ENCODE data around the gene ZFHX3.

DNA sequence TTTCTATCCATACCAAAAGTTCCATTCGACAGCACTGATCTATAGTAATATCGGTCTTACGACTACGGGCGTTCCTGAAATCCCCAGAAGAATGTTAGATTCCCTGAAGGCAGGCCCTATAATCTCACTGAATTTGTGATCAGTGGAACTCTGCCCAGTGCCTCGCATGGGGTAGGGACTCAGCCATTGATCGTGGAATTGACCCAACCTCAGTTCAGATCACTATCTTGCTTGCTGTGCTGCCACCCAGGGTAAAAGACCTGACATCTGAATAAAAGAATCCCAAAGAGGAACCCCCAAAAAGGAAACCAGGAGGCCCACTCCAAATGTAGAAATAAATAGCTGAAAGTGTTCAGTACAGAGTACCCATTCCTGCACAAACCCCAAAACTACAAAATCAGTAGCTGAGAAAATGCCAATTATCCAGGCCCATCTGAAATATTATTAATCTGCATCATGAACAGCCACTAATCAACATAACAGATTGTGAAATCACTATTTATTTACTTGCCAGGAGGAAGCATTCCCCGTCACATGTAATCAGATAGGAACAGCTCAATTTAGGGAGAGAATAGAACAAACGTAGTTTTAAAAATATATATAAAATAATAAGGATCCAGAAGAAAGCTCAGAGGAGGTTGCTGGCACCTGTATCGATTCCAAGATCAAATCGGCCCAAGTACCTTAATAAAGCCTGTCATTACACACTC is 221.9 kb downstream of the ZFHX3 start:
- no peak for TF ChIP-seq CTCF (optimal IDR thresholded peaks at IDR 0.05 in 1 of 3, IDR thresholded peaks at IDR 0.05 in 1 of 3, conservative IDR thresholded peaks at IDR 0.05 in 1 of 3; ENCODE audit: extremely low read depth in 1 of 3, insufficient read depth in 2 of 3, low read length in 3 of 3)
- no peak for TF ChIP-seq EZH2 (IDR thresholded peaks at IDR 0.05; ENCODE audit: low read length)
